Vagina (tissue), 2 donors: ENCODE results near the gene CD70.
"Not testable (repeated sequence)": the region's sequence is repeated elsewhere in the genome, so short reads cannot be mapped to it uniquely, and the experiment has no call there.

Experiments used
- CTCF ChIP-seq, 3 experiments: fragments of 450-650 bp in 2 of 3; fragments of 200-600 bp in 1 of 3; sonication (generic) in 1 of 3; IDR thresholded peaks; one replicate each; pipeline ENCODE4 v1.5.1; 2017 to 2019; ENCODE audit warnings: antibody characterized with exemption in 3 of 3, mild to moderate bottlenecking in 2 of 3, moderate library complexity in 2 of 3
- POLR2A ChIP-seq, 2 donors: fragments of 450-650 bp; IDR thresholded peaks; one replicate each; pipeline ENCODE4 v1.6.1; 2017; ENCODE audit warnings: antibody characterized with exemption in 2 of 2, mild to moderate bottlenecking in 2 of 2, moderate library complexity in 2 of 2
- POLR2AphosphoS5 ChIP-seq, 2 donors: sonication (generic); formaldehyde crosslinking; IDR thresholded peaks; one replicate each; pipeline ENCODE4 v1.9.0; 2017; ENCODE audit warnings: antibody characterized with exemption in 2 of 2, mild to moderate bottlenecking in 2 of 2, low read depth in 1 of 2; ENCODE audit not compliant: insufficient read depth in 1 of 2

GRCh38 chr19:6562437-6562836 lies 28.5 kb downstream of the CD70 start:
- not testable (repeated sequence) for TF ChIP-seq CTCF (IDR thresholded peaks at IDR 0.05); POLR2AphosphoS5 (IDR thresholded peaks at IDR 0.05; ENCODE audit: insufficient read depth in 1 of 2, low read depth in 1 of 2); POLR2A (IDR thresholded peaks at IDR 0.05)
